Measurements from ENCODE around the gene CGB3.

The CGB3 gene

GRCh38 chr19:48985711-48986110 lies 38.4 kb downstream of the CGB3 start:
- DNase-seq: no peak

- no peak for DNase-seq
Measured at GRCh38 chr19:48982280-48982679, 41.9 kb downstream of the CGB3 start.

GRCh38 chr19:48977061-48977460 lies 47.1 kb downstream of the CGB3 start:
- no peak for DNase-seq

GRCh38 chr19:48975947-48976847 lies 47.9 kb downstream of the CGB3 start:
- DNase-seq: no peak

Measured in femur (tissue), 1 donor.